Measurements from ENCODE around the gene TCF23. TPM values are rescaled to one million over a fixed set of nuclear protein-coding genes. Genes with fewer than 3 reads are reported as not detected.
"Not testable (repeated sequence)": the region's sequence is repeated elsewhere in the genome, so short reads cannot be mapped to it uniquely, and the experiment has no call there.

Gene TCF23
- total RNA-seq, 6 experiments from 2014 or later: not detected

GRCh38 chr2:27174638-27175037 lies 25.8 kb downstream of the TCF23 start:
- peaks cover 26% of the 10 kb centered on the region for H3K27me3 Mint-ChIP-seq (ENCODE audit: insufficient read depth)

GRCh38 chr2:27175330-27175729 lies 26.5 kb downstream of the TCF23 start:
- no peaks in the 10 kb centered on the region for H3K9me3 Mint-ChIP-seq
- H3K4me1 Mint-ChIP-seq (ENCODE audit: low read depth): peaks cover 18% of the 10 kb centered on the region
- no peak overlapping the region for H3K4me3 Mint-ChIP-seq
- peaks cover 22% of the 10 kb centered on the region for H3K27me3 Mint-ChIP-seq (ENCODE audit: insufficient read depth)
- no peak for DNase-seq
- TF ChIP-seq CTCF (IDR thresholded peaks at IDR 0.05): no peak
- no peak overlapping the region for H3K27ac Mint-ChIP-seq
- no peaks in the 10 kb centered on the region for H3K36me3 Mint-ChIP-seq (ENCODE audit: low read depth)

More at GRCh38 chr2:27174638-27175037, 25.8 kb downstream of the TCF23 start:
- H3K4me1 Mint-ChIP-seq (ENCODE audit: low read depth): peaks cover 12% of the 10 kb centered on the region
- H3K9me3 Mint-ChIP-seq: no peaks in the 10 kb centered on the region
- no peak for TF ChIP-seq CTCF (IDR thresholded peaks at IDR 0.05)
- no peak for DNase-seq
- H3K4me3 Mint-ChIP-seq: no peak overlapping the region
- H3K36me3 Mint-ChIP-seq (ENCODE audit: low read depth): no peaks in the 10 kb centered on the region
- no peak overlapping the region for H3K27ac Mint-ChIP-seq

GRCh38 chr2:27175781-27176180 lies 27.0 kb downstream of the TCF23 start:
- peaks cover 18% of the 10 kb centered on the region for H3K4me1 Mint-ChIP-seq (ENCODE audit: low read depth)
- H3K27me3 Mint-ChIP-seq (ENCODE audit: insufficient read depth): peaks cover 19% of the 10 kb centered on the region
- not testable (repeated sequence) for DNase-seq; H3K4me3 Mint-ChIP-seq; H3K27ac Mint-ChIP-seq; H3K36me3 Mint-ChIP-seq (ENCODE audit: low read depth); H3K9me3 Mint-ChIP-seq

- Mint-ChIP-seq H3K27me3 (ENCODE audit: insufficient read depth) (peaks cover 9% of the 10 kb centered on the region), H3K36me3 (ENCODE audit: low read depth) (no peaks in the 10 kb centered on the region), H3K9me3 (no peaks in the 10 kb centered on the region), H3K4me1 (ENCODE audit: low read depth) (peaks cover 35% of the 10 kb centered on the region), H3K4me3 (no peak overlapping the region), H3K27ac (no peak overlapping the region)
- no peak for TF ChIP-seq CTCF (IDR thresholded peaks at IDR 0.05)
- DNase-seq: no peak
Measured at GRCh38 chr2:27177441-27178351, 28.9 kb downstream of the TCF23 start.

- Mint-ChIP-seq H3K4me3 (no peak overlapping the region), H3K27me3 (ENCODE audit: insufficient read depth) (peaks cover 10% of the 10 kb centered on the region), H3K27ac (no peak overlapping the region), H3K9me3 (no peaks in the 10 kb centered on the region), H3K4me1 (ENCODE audit: low read depth) (peaks cover 41% of the 10 kb centered on the region), H3K36me3 (ENCODE audit: low read depth) (no peaks in the 10 kb centered on the region)
- no peak for TF ChIP-seq CTCF (IDR thresholded peaks at IDR 0.05)
- no peak for DNase-seq
Measured at GRCh38 chr2:27178469-27178868, 29.7 kb downstream of the TCF23 start.

GRCh38 chr2:27179344-27180000 lies 30.7 kb downstream of the TCF23 start:
- Mint-ChIP-seq H3K27me3 (ENCODE audit: insufficient read depth) (peaks cover 10% of the 10 kb centered on the region), H3K27ac (no peak overlapping the region), H3K36me3 (ENCODE audit: low read depth) (no peaks in the 10 kb centered on the region), H3K4me1 (ENCODE audit: low read depth) (peaks cover 49% of the 10 kb centered on the region), H3K4me3 (no peak overlapping the region), H3K9me3 (no peaks in the 10 kb centered on the region)
- TF ChIP-seq CTCF (IDR thresholded peaks at IDR 0.05): no peak
- DNase-seq: no peak
